HG03064 (cell line): ENCODE data around the gene HSPA9.

Experiments
- ATAC-seq: cut with Tn5 transposase; IDR thresholded peaks from one replicate; pipeline ENCODE4 v1.9.1; 2021; ENCODE audit warnings: low read depth; ENCODE audit not compliant: unreplicated experiment

Gene HSPA9

GRCh38 chr5:138596105-138596881 lies 21.1 kb upstream of the HSPA9 start:
- ATAC-seq = no peak

DNA sequence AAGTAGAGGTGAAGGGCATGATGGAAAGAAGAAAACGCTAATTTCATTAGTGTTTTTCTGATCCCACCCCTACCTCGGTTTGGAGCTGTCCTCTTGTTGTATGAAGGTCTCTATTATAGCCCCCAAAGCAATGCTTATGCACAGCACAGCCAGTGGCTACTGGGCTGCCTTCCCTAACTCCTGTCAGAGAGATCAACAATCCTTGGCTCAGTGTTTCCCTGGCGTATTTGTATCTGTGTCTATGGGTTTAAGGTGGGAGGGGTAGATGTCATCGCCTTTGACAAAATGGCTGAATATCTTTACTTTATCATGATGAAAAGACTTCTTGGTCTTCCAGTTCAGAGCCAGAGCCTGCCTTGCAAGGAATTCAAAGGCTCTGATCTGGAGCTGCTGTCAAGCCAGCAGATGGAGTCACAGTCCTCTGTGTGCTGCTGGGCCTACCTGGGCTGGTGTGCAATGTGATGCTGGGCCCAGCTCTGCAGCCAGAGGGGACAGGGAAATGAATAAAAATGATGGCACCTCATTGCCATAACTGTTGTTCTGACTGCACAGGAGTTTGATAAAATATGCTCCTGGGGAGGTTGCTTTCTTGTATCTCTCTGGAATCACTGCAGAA lies 20.1 kb upstream of the HSPA9 start:
- no peak for ATAC-seq

DNA sequence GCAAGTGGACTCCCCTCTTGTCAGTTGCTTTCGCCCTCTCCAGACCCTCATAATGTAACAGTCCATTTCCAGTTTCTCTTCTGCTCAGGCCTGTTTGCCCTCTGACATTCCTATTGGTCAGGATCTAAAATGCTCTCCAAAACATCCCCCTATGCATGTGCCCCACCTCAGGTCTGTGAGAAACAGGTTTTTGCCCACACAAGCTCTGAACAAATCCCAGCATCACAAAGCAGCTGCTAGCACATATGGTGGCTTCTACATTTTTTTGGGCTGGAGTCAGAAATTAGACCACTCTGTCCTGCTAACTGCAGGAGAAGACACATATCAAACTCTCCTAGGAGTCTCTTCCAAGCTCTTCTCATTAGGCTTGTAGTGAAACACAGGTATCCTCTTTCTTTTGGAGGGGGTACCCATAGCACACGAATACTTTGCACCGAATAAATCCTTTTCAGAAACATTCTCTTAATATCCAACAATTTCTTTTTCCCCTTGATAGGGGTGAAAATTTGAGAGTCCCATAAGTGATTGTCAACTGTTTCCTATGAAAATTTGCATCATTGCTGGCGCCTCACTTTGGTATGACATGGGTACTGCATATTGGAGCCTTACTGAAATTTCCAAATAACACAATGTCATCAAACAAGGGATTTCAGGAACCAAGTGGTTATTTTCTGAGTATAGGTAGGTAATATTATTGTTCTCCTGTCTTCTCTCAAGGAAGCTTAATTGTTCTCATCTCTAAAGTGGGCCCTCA lies 19.3 kb upstream of the HSPA9 start:
- no peak for ATAC-seq

DNA sequence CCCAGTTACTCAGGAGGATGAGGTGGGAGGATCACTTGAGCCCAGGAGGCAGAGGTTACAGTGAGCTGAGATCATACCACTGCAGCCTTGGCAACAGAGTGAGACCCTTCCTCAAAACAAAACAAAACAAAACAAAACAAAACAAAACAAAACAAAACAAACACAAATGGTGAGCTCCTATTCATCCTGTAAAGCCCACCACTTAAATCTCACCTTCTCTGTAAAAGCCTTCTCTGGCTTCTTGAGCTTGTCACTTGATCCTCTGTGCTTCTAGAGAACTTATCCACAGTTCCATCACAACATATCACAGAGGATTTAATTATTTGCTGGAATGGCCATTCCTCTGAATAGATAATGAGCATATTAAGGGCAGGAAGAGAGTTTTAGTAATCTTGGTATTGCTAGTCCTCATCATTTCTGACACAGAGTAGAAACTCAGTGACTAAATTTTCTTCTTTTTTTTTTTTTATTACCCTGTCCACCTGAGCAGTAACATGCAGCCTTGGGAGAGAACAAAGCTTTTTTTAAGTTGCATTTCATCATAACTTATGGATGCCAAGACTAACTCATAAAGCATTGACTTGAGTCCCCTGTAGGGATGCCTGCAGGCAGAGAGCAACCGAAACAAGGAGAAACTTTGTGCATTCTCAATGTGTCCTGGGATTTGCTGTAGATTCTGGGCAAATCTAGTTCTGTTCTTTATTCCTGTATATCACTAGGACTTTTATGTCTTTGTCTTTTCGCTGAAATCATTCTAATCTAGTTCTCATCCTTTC lies 13.0 kb upstream of the HSPA9 start:
- ATAC-seq = no peak

- ATAC-seq = no peak
Measured at GRCh38 chr5:138585157-138585556, 10.0 kb upstream of the HSPA9 start.

DNA sequence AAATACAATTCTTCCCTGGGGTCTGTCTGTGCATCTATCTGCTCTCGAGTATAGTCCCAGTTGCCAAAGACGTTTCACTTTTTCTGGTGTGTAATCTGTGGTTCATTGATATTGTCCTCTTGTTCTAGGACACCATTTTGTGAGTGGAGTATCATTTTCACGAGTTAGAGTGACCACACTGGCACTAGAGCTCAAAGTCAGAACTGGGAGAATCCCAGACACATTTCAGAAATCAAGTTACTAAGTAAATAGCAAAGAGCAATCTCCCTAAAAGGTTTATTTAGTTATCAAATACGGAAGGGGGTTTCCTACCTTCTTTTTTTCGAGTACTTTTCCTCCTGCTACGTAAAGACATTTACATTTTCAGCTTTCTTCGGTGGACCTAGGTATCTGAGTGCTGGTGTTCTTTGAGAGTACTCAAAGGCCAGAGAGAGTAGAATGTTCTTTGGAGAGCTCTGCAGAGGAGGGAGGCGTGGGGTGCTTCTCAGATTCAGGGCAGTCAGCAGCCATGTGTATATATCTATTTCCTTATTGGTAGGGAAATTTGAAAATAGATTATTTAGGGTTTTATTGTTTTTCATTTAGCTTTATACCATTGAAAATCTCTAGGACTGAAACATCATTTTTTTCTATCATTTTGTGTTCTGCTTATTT lies 8.9 kb upstream of the HSPA9 start:
- ATAC-seq = no peak

- no peak for ATAC-seq
Measured at GRCh38 chr5:138582959-138583358, 7.8 kb upstream of the HSPA9 start.

- no peak for ATAC-seq
Measured at GRCh38 chr5:138580777-138581176, 5.6 kb upstream of the HSPA9 start.

GRCh38 chr5:138580001-138580400 lies 4.8 kb upstream of the HSPA9 start:
- ATAC-seq = no peak

GRCh38 chr5:138579517-138579863 lies 4.3 kb upstream of the HSPA9 start:
- no peak for ATAC-seq

GRCh38 chr5:138577452-138577851 lies 2.3 kb upstream of the HSPA9 start:
- ATAC-seq = no peak

DNA sequence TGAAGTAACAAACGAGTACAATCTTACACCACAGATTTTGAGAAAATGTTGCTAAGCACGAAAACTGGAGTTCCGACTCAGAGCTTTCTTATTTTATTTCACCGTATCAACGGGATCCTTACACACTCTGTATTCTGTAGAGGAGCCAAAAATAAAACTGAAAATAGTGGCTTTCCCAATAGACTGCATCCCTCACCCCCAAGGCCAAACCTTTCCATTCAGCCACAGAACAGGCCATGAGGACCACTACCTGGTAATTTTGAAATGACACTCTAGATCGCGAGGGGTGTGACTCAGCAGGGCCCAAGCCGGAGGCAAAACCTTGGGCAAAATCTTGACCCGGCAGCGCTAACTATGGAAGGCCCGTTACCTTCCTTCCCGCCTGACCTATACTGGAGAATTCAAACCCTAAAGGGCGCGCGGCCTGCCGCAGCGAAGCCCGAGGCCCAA lies 432 bp downstream of the HSPA9 start:
- no peak for ATAC-seq

DNA sequence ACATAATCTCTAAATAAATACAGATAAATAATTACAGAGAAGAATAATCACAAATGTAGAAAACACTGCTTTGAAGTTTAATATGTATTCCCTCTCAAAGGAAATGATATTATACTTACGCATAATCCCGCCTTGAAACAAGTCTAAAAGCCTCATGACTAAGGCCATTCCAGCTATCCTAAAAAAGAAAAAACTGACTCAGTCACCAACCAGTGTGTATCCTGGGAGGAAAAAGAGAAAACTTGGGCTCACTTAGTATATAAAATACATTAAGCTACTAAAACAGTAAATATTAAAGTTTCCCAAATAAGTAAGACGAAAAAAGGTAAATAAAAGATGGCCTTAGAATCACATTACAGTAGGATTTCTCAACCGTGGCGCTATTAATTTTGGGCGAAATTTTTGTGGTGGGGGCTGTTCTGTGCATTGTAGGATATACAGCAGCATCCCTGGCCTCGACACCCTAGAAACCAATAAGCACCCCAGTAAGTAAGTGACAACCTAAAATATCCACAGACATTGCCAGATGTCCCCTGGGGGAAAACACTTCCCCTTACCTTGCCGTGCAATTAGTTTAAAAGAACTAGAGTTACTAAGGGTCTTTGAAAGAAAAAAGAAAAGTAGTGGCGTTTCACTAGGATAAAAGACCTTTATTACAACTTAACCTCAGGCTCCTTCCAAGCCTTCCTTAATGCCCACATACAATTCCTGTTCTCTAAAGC lies 1.1 kb downstream of the HSPA9 start:
- ATAC-seq = no peak

- ATAC-seq = no peak
Measured at GRCh38 chr5:138573223-138573622, 2.0 kb downstream of the HSPA9 start.

GRCh38 chr5:138570871-138571270 lies 4.3 kb downstream of the HSPA9 start:
- no peak for ATAC-seq

GRCh38 chr5:138569782-138570181 lies 5.4 kb downstream of the HSPA9 start:
- no peak for ATAC-seq

GRCh38 chr5:138568061-138568824 lies 7.0 kb downstream of the HSPA9 start:
- no peak for ATAC-seq

- no peak for ATAC-seq
Measured at GRCh38 chr5:138566792-138567191, 8.4 kb downstream of the HSPA9 start.
